ENCODE data around the gene C5. TPM values are rescaled to one million over a fixed set of nuclear protein-coding genes. Genes with fewer than 3 reads are reported as not detected.

The C5 gene
- total RNA-seq, 1 experiment from 2014 or later: 1.1 TPM

GRCh38 chr9:120913647-120914264 lies 136.3 kb downstream of the C5 start:
- no peak for DNase-seq (ENCODE audit: low read depth)

- no peak for DNase-seq (ENCODE audit: low read depth)
These were observed 137.0 kb downstream of the C5 start for GRCh38 chr9:120912958-120913646.

GRCh38 chr9:120911295-120911837 lies 138.7 kb downstream of the C5 start:
- no peak for DNase-seq (ENCODE audit: low read depth)

DNA sequence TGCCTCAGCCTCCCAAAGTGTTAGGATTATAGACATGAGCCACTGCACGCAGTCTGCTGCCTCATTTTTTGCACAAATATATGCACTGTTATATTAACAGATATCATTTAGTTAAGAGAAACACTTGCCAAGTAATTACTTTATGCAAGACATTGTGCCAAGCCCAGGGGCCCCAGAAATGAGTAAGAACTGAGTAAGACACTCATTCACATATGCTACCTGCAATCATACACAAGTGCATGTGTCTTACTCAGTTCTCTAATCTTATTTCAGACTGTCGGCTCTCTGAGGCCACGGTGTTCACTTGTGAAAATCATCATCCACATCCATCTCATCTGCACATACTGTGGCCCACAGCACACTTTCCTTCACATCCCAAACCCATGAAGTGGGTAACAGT lies 139.4 kb downstream of the C5 start:
- no peak for DNase-seq (ENCODE audit: low read depth)

DNA sequence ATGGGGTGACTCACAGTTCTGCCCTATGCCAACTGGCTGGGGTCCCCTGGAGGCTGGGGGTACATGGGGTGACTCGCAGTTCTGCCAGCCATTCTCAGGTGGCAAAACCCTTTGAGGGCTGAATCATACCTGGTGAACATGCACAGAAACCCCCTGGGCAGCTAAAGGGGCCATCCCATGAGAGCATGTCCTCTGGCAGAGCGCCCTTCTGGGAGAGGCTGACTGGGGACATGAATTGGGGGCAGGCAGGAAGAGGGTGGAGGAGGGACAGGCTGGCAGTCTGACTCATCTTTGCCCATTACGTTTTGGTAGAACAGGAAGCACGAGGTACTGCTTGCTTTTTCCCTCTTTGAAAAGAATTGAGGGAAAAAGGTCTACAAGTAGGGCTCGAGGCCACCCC lies 140.2 kb downstream of the C5 start:
- DNase-seq (ENCODE audit: low read depth): peak; percentile 88

- DNase-seq (ENCODE audit: low read depth): no peak
These were observed 144.5 kb downstream of the C5 start for GRCh38 chr9:120905315-120906164.

- no peak for DNase-seq (ENCODE audit: low read depth)
These were observed 145.1 kb downstream of the C5 start for GRCh38 chr9:120904978-120905301.

DNA sequence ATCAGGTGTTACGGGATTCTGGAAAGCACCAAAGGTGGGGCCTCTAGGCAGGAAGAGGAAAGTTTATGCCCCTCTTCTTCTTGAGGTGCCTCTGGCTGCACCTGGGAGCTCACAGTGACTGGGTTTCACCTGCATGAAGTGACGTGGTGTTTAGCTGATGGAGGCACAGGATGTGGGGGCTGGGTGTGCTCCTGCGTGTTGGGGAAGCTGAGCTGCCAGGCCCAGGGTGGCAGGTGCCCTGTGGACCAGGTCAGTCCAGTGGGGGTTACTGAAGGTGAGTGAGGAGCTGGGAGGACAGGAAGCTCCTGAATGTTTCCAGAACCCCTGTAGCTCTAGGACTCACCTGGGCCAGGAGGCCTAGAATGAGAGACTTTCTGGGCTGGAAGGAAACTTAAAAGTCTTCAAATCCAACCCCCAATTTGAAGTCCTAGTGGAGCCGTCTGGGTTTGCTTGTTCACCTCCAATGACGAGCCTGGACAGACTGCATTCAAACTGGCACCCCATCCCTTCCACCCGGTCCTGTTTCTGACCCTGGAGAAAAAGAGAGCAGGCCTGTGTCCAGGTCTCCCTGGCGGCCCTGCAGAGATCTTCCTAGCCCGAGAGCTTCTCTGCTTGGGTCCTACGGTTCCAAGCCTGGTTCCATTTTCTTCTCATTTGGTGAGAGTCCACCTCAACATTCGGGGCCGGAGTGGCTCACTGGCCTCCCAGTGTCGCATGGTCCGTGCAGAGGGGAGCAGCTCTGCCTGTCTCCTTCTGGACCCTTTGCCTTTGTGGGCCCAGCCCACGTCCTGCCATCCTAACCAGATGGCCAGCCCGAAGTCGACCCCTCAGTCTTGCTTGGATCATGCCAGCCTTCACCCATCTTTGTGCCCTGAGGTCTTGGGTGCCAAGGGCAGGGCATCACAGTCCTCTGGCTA lies 145.8 kb downstream of the C5 start:
- no peak for DNase-seq (ENCODE audit: low read depth)

GRCh38 chr9:120902569-120903535 lies 147.2 kb downstream of the C5 start:
- DNase-seq (ENCODE audit: low read depth): no peak

Other genes with a start within 250 kb of the C5 start
- gene PSMD5, start 207.4 kb downstream of the C5 start, total RNA-seq (2014; rRNA removed; shearing (Covaris generic)): 10.4 and 13.2 TPM in 2 replicates
- gene PHF19, start 173.1 kb downstream of the C5 start, total RNA-seq (2014; rRNA removed; shearing (Covaris generic)): 87.7 and 97.9 TPM in 2 replicates
- gene TRAF1, start 123.5 kb downstream of the C5 start, total RNA-seq (2014; rRNA removed; shearing (Covaris generic)): 0.43 and 0.70 TPM in 2 replicates
- gene CNTRL, start 24.7 kb upstream of the C5 start, total RNA-seq (2014; rRNA removed; shearing (Covaris generic)): 6.1 and 8.1 TPM in 2 replicates
- 20.4 and 36.1 TPM in 2 replicates for gene RAB14, start 151.6 kb upstream of the C5 start, total RNA-seq (2014; rRNA removed; shearing (Covaris generic))
- gene GSN, start 217.9 kb upstream of the C5 start, total RNA-seq (2014; rRNA removed; shearing (Covaris generic)): 66.5 and 75.8 TPM in 2 replicates